Loucy (cell line): Measurements from ENCODE around the gene AGPAT2.

Experiments
- H2AFZ ChIP-seq: fragments of 200-600 bp; sonication (generic); 2 replicates; pipeline ENCODE4 v1.6.0; 2016; ENCODE audit warnings: antibody characterized with exemption, mild to moderate bottlenecking, low read length, moderate library complexity
- H3F3A ChIP-seq: fragments of 200-600 bp; 2 replicates; pipeline ENCODE4 v1.6.0; 2016; ENCODE audit warnings: antibody characterized with exemption, low read depth, mild to moderate bottlenecking
- H3K27me3 ChIP-seq: fragments of 200-600 bp; sonication (generic); 2 replicates; pipeline ENCODE4 v1.6.1; 2014; ENCODE audit warnings: low read length, mild to moderate bottlenecking; ENCODE audit not compliant: insufficient read depth, poor library complexity, severe bottlenecking
- H3K36me3 ChIP-seq: fragments of 200-600 bp; sonication (generic); 2 replicates; pipeline ENCODE4 v1.6.1; 2016; ENCODE audit warnings: low read length; ENCODE audit not compliant: insufficient read depth
- H3K4me1 ChIP-seq: fragments of 200-600 bp; sonication (generic); 2 replicates; pipeline ENCODE4 v1.5.1; 2014; ENCODE audit warnings: low read length, mild to moderate bottlenecking; ENCODE audit not compliant: insufficient read depth, poor library complexity, severe bottlenecking
- H3K4me2 ChIP-seq: fragments of 200-600 bp; sonication (generic); 2 replicates; pipeline ENCODE4 v1.6.0; 2014; ENCODE audit warnings: antibody characterized with exemption, low read length, low read depth, mild to moderate bottlenecking; ENCODE audit not compliant: poor library complexity, severe bottlenecking
- H3K4me3 ChIP-seq: fragments of 200-600 bp; sonication (generic); 2 replicates; pipeline ENCODE4 v1.5.1; 2014; ENCODE audit warnings: low read length, mild to moderate bottlenecking, mixed read lengths; ENCODE audit not compliant: poor library complexity, severe bottlenecking
- H3K79me2 ChIP-seq: fragments of 200-600 bp; sonication (generic); 2 replicates; pipeline ENCODE4 v1.6.1; 2014; ENCODE audit warnings: low read length; ENCODE audit not compliant: insufficient read depth
- H3K9ac ChIP-seq: fragments of 200-600 bp; sonication (generic); 2 replicates; pipeline ENCODE4 v1.6.0; 2014; ENCODE audit warnings: mild to moderate bottlenecking, low read depth, low read length, moderate library complexity; ENCODE audit not compliant: poor library complexity, severe bottlenecking
- H3K9me2 ChIP-seq: fragments of 200-600 bp; sonication (generic); replicated peaks from 2 replicates; pipeline ENCODE4 v1.6.1; 2016; ENCODE audit warnings: low read depth, low read length, mixed read lengths
- H3K9me3 ChIP-seq: fragments of 200-600 bp; sonication (generic); 2 replicates; pipeline ENCODE4 v1.6.1; 2014; ENCODE audit warnings: mild to moderate bottlenecking, antibody characterized with exemption, low read length, low read depth; ENCODE audit not compliant: insufficient read depth
- H4K20me1 ChIP-seq: fragments of 200-600 bp; sonication (generic); 2 replicates; pipeline ENCODE4 v1.6.0; 2014; ENCODE audit warnings: antibody characterized with exemption, low read length, mild to moderate bottlenecking; ENCODE audit not compliant: insufficient read depth, poor library complexity, severe bottlenecking
- CTCF ChIP-seq: fragments of 200-600 bp; sonication (generic); conservative IDR thresholded peaks from 2 replicates; pipeline ENCODE4 v1.5.1; 2014; ENCODE audit warnings: mild to moderate bottlenecking, antibody characterized with exemption, low read length
- EZH2phosphoT487 ChIP-seq: fragments of 200-600 bp; IDR thresholded peaks from 2 replicates; pipeline ENCODE4 v1.6.1; 2018; ENCODE audit warnings: antibody characterized with exemption, mild to moderate bottlenecking, moderate library complexity, borderline replicate concordance

Gene AGPAT2

GRCh38 chr9:136676297-136676794 is 10.9 kb downstream of the AGPAT2 start:
- Histone ChIP-seq H3K4me3 (no peak overlapping the region), H3K36me3 (peaks cover 10% of the 10 kb centered on the region; the same call in 1 of the 2 replicates), H3K9me2 (no peaks in the 10 kb centered on the region), H4K20me1 (no peaks in the 10 kb centered on the region), H3K9ac (no peak overlapping the region), H3K4me1 (no peaks in the 10 kb centered on the region), H3K27me3 (no peaks in the 10 kb centered on the region), H2AFZ (no peak overlapping the region), H3K4me2 (no peak overlapping the region), H3F3A (no peaks in the 10 kb centered on the region), H3K9me3 (no peaks in the 10 kb centered on the region), H3K79me2 (peaks cover 7% of the 10 kb centered on the region; the same call in 1 of the 2 replicates)
- TF ChIP-seq EZH2phosphoT487, result no peak
- no peak for TF ChIP-seq CTCF

GRCh38 chr9:136675477-136676296 is 11.6 kb downstream of the AGPAT2 start:
- TF ChIP-seq CTCF (no peak), EZH2phosphoT487 (no peak)
- Histone ChIP-seq H3K4me1 (no peaks in the 10 kb centered on the region), H3K36me3 (peaks cover 10% of the 10 kb centered on the region; the same call in 1 of the 2 replicates), H3K79me2 (peaks cover 7% of the 10 kb centered on the region; the same call in 1 of the 2 replicates), H2AFZ (no peak overlapping the region), H3K9me2 (no peaks in the 10 kb centered on the region), H3F3A (no peaks in the 10 kb centered on the region), H3K9me3 (no peaks in the 10 kb centered on the region), H3K4me3 (no peak overlapping the region), H3K27me3 (no peaks in the 10 kb centered on the region), H3K9ac (no peak overlapping the region), H4K20me1 (no peaks in the 10 kb centered on the region), H3K4me2 (no peak overlapping the region)

GRCh38 chr9:136674786-136675349 is 12.4 kb downstream of the AGPAT2 start:
- Histone ChIP-seq H3K9ac (no peak overlapping the region), H3K36me3 (peaks cover 10% of the 10 kb centered on the region; the same call in 1 of the 2 replicates), H3F3A (no peaks in the 10 kb centered on the region), H3K79me2 (peaks cover 7% of the 10 kb centered on the region; the same call in 1 of the 2 replicates), H3K4me2 (no peak overlapping the region), H3K9me2 (no peaks in the 10 kb centered on the region), H2AFZ (no peak overlapping the region), H3K27me3 (no peaks in the 10 kb centered on the region), H3K9me3 (no peaks in the 10 kb centered on the region), H3K4me1 (no peaks in the 10 kb centered on the region), H3K4me3 (no peak overlapping the region), H4K20me1 (no peaks in the 10 kb centered on the region)
- TF ChIP-seq EZH2phosphoT487, result no peak
- no peak for TF ChIP-seq CTCF
